ENCODE results near the gene DSG4. TPM values are rescaled to one million over a fixed set of nuclear protein-coding genes. Genes with fewer than 3 reads are reported as not detected.

The DSG4 gene
- not detected in 2 replicates for total RNA-seq

GRCh38 chr18:31376477-31376876 lies at the start of gene DSG4:
TSS of gene DSG4 (plus strand) at chr18:31376777. CDS start at chr18:31376912, 135 bp downstream.

GRCh38 chr18:31447530-31448191 lies 71.1 kb downstream of the DSG4 start, which contains the start of gene DSG3:
TSS of gene DSG3 (plus strand) at chr18:31447741. CDS start at chr18:31447878, 137 bp downstream.

Other genes starting within 250 kb of the DSG4 start
- gene DSC1, start 213.9 kb upstream of the DSG4 start, total RNA-seq: not detected in 2 replicates
- gene DSG1, start 58.6 kb upstream of the DSG4 start, total RNA-seq: not detected in 2 replicates
- under 0.01 TPM in 1 of 2 replicates, not detected in the other for gene DSG3, start 71.0 kb downstream of the DSG4 start, total RNA-seq
- gene DSG2, start 121.4 kb downstream of the DSG4 start, total RNA-seq: under 0.01 TPM in 2 replicates
- not detected in 2 replicates for gene TTR, start 215.1 kb downstream of the DSG4 start, total RNA-seq